A549 treated with GW870086 at 1 μM for 4 hours (cell line): ENCODE data around the gene B2M. TPM values are rescaled to one million over a fixed set of nuclear protein-coding genes. Genes with fewer than 3 reads are reported as not detected.

ENCODE experiments used
- total RNA-seq: library from RNA; stranded (reverse); fragments of 200-300 nt; extraction: Qiagen RNA extraction; gene quantifications from 5 replicates; pipeline ENCODE4 v1.2.3, GENCODE V29; 2022; ENCODE audit warnings: low read depth

B2M gene
- 414 to 543 TPM (median 447 TPM) in 5 replicates for total RNA-seq

GRCh38 chr15:44711096-44711742 is at the start of gene B2M, which contains the start of gene PATL2:
B2M (plus strand) TSS chr15:44711517; CDS start chr15:44711547, 30 bp downstream.
PATL2 (minus strand) TSS chr15:44711323; CDS start chr15:44676490, 34,833 bp downstream.

GRCh38 chr15:44663410-44664308 is 47.7 kb upstream of the B2M start, which contains the start of gene SPG11:
SPG11 (minus strand) TSS chr15:44663662; CDS start chr15:44663647, 15 bp downstream.

GRCh38 chr15:44736181-44736765 is 25.0 kb downstream of the B2M start, which contains the start of gene TRIM69:
TRIM69 (plus strand) TSS chr15:44736528; CDS start chr15:44736705, 177 bp downstream.

Other genes starting within 250 kb of the B2M start
- gene EIF3J, start 174.4 kb upstream of the B2M start, total RNA-seq = 84.3 to 99.2 TPM (median 86.3 TPM) in 5 replicates
- 8.1 to 11.4 TPM (median 8.8 TPM) in 5 replicates for gene SPG11, start 47.9 kb upstream of the B2M start, total RNA-seq
- 0.10 to 0.24 TPM (median 0.13 TPM) in 4 of 5 replicates, not detected in the other for gene PATL2, start 194 bp upstream of the B2M start, total RNA-seq
- 3.9 to 7.3 TPM (median 5.3 TPM) in 5 replicates for gene TRIM69, start 25.0 kb downstream of the B2M start, total RNA-seq
- gene TERB2, start 245.2 kb downstream of the B2M start, total RNA-seq = not detected in 5 replicates